ENCODE results near the gene MYH10. TPM values are rescaled to one million over a fixed set of nuclear protein-coding genes. Genes with fewer than 3 reads are reported as not detected.

Gene MYH10
- total RNA-seq, 2 donors from 2014 or later, result 48.6 to 56.6 TPM

- Histone ChIP-seq H3K36me3 (no peaks in the 10 kb centered on the region), H3K27ac (no peak overlapping the region), H3K4me1 (replicated peaks) (no peaks in the 10 kb centered on the region), H3K27me3 (replicated peaks; ENCODE audit: insufficient read depth) (no peaks in the 10 kb centered on the region), H3K4me3 (no peak overlapping the region), H3K9me3 (no peaks in the 10 kb centered on the region)
- intact Hi-C loops (cut with DNase I), result no loop called here
- DNase-seq (ENCODE audit: low spot score), result no peak
- TF ChIP-seq, protein P1, sequence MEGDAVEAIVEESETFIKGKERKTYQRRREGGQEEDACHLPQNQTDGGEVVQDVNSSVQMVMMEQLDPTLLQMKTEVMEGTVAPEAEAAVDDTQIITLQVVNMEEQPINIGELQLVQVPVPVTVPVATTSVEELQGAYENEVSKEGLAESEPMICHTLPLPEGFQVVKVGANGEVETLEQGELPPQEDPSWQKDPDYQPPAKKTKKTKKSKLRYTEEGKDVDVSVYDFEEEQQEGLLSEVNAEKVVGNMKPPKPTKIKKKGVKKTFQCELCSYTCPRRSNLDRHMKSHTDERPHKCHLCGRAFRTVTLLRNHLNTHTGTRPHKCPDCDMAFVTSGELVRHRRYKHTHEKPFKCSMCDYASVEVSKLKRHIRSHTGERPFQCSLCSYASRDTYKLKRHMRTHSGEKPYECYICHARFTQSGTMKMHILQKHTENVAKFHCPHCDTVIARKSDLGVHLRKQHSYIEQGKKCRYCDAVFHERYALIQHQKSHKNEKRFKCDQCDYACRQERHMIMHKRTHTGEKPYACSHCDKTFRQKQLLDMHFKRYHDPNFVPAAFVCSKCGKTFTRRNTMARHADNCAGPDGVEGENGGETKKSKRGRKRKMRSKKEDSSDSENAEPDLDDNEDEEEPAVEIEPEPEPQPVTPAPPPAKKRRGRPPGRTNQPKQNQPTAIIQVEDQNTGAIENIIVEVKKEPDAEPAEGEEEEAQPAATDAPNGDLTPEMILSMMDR (IDR thresholded peaks at IDR 0.05), result no peak
- TF ChIP-seq POLR2AphosphoS5 (IDR thresholded peaks at IDR 0.05) (no peak), POLR2A (IDR thresholded peaks at IDR 0.05) (no peak)
- WGBS, result 91% methylated on average over 6 of the region's 6 CpGs
These were observed 28.3 kb upstream of the MYH10 start for GRCh38 chr17:8658810-8659209.

DNA sequence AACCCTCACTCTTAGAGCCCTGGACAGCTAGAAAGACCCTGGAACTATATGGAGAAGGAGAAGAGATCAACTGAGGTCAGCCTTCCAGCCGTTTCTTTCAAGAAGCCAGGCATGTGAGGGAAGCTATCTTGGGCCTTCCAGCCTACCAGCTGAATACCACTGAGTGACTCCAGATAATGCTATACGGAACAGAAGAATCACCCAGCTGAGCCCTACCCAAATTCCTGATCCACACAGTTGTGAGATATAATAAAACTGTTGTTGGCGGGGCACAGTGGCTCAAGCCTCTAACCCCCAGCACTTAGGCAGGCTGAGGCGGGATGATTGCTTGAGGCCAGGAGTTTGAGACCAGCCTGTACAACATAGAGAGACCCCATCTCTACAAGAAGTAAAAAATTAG, 26.2 kb upstream of the MYH10 start:
- TF ChIP-seq, protein P1 (IDR thresholded peaks at IDR 0.05), result no peak
- TF ChIP-seq POLR2A (IDR thresholded peaks at IDR 0.05) (no peak), POLR2AphosphoS5 (IDR thresholded peaks at IDR 0.05) (no peak)
- H3K4me3 ChIP-seq, result no peak overlapping the region
- WGBS, result 91% methylated on average over 4 of the region's 4 CpGs
- no peaks in the 10 kb centered on the region for H3K9me3 ChIP-seq
- intact Hi-C loops (cut with DNase I), result no loop called here
- no peaks in the 10 kb centered on the region for H3K4me1 ChIP-seq (replicated peaks)
- H3K27ac ChIP-seq, result no peak overlapping the region
- no peaks in the 10 kb centered on the region for H3K27me3 ChIP-seq (replicated peaks; ENCODE audit: insufficient read depth)
- DNase-seq (ENCODE audit: low spot score), result no peak
- H3K36me3 ChIP-seq, result no peaks in the 10 kb centered on the region

GRCh38 chr17:8654822-8655221, 24.3 kb upstream of the MYH10 start:
- Histone ChIP-seq H3K9me3 (no peaks in the 10 kb centered on the region), H3K27ac (no peak overlapping the region), H3K4me3 (no peak overlapping the region), H3K4me1 (replicated peaks) (no peaks in the 10 kb centered on the region), H3K36me3 (no peaks in the 10 kb centered on the region), H3K27me3 (replicated peaks; ENCODE audit: insufficient read depth) (no peaks in the 10 kb centered on the region)
- DNase-seq (ENCODE audit: low spot score), result no peak
- intact Hi-C loops (cut with DNase I), result no loop called here
- TF ChIP-seq, protein P1 (IDR thresholded peaks at IDR 0.05), result no peak
- TF ChIP-seq POLR2AphosphoS5 (IDR thresholded peaks at IDR 0.05) (no peak), POLR2A (IDR thresholded peaks at IDR 0.05) (no peak)
- 87% methylated on average over 4 of the region's 4 CpGs for WGBS

DNA sequence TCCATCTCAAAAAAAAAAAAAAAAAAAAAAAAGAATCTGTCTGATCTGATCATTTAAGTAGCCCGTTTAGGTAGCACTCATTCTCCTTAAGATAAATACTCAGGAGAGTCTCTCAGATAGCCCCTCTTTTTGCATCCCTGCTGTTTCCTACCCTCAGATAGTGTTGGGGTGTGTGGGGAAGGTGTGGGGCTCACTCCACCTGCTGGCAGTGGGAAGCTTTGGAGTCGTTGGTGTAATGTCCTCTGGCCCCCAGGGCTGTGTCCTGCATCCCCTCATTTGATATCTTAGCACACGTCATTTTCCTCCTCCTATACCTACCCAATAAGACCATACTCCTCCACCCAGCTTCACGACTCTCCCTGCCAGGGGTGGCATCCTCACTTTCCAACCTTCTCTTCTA, 20.5 kb upstream of the MYH10 start:
- H3K27me3 ChIP-seq (replicated peaks; ENCODE audit: insufficient read depth), result no peaks in the 10 kb centered on the region
- DNase-seq (ENCODE audit: low spot score), result no peak
- H3K4me1 ChIP-seq (replicated peaks), result no peaks in the 10 kb centered on the region
- intact Hi-C loops (cut with DNase I), result no loop called here
- H3K4me3 ChIP-seq, result no peak overlapping the region
- 46% methylated on average over 4 of the region's 4 CpGs for WGBS
- TF ChIP-seq POLR2AphosphoS5 (IDR thresholded peaks at IDR 0.05) (no peak), POLR2A (IDR thresholded peaks at IDR 0.05) (no peak)
- TF ChIP-seq, protein P1 (IDR thresholded peaks at IDR 0.05), result no peak
- no peaks in the 10 kb centered on the region for H3K36me3 ChIP-seq
- H3K9me3 ChIP-seq, result no peaks in the 10 kb centered on the region
- no peak overlapping the region for H3K27ac ChIP-seq

GRCh38 chr17:8650119-8650499, 19.6 kb upstream of the MYH10 start:
- TF ChIP-seq, protein P1 (IDR thresholded peaks at IDR 0.05), result no peak
- TF ChIP-seq POLR2AphosphoS5 (IDR thresholded peaks at IDR 0.05) (no peak), POLR2A (IDR thresholded peaks at IDR 0.05) (no peak)
- DNase-seq (ENCODE audit: low spot score), result no peak
- no peaks in the 10 kb centered on the region for H3K9me3 ChIP-seq
- 89% methylated on average over 1 of the region's 1 CpG for whole genome bisulfite sequencing
- intact Hi-C loops (cut with DNase I), result no loop called here
- no peak overlapping the region for H3K4me3 ChIP-seq
- no peaks in the 10 kb centered on the region for H3K36me3 ChIP-seq
- no peaks in the 10 kb centered on the region for H3K4me1 ChIP-seq (replicated peaks)
- H3K27me3 ChIP-seq (replicated peaks; ENCODE audit: insufficient read depth), result no peaks in the 10 kb centered on the region
- no peak overlapping the region for H3K27ac ChIP-seq
